HG03175 (cell line): ENCODE data around the gene PHAF1.

Experiments
- ATAC-seq: cut with Tn5 transposase; IDR thresholded peaks from one replicate; pipeline ENCODE4 v1.9.1; 2021; ENCODE audit warnings: mild to moderate bottlenecking, moderate library complexity; ENCODE audit not compliant: unreplicated experiment

PHAF1 gene

GRCh38 chr16:67162506-67163163, 52.9 kb downstream of the PHAF1 start:
- ATAC-seq: no peak

- ATAC-seq: no peak
Measured at GRCh38 chr16:67163164-67163998, 53.6 kb downstream of the PHAF1 start.

- ATAC-seq: no peak
Measured at GRCh38 chr16:67163999-67164558, 54.3 kb downstream of the PHAF1 start.

- no peak for ATAC-seq
Measured at GRCh38 chr16:67164599-67165061, 54.9 kb downstream of the PHAF1 start, which contains the start of gene HSF4. Gene HSF4, plus strand, starts transcription at chr16:67164745. Its CDS starts 67 bp downstream, at chr16:67164812.

GRCh38 chr16:67165121-67166078, 55.7 kb downstream of the PHAF1 start:
- no peak for ATAC-seq

- ATAC-seq: no peak
Measured at GRCh38 chr16:67166110-67166547, 56.4 kb downstream of the PHAF1 start.

- no peak for ATAC-seq
Measured at GRCh38 chr16:67166598-67167168, 56.9 kb downstream of the PHAF1 start.

- ATAC-seq: no peak
Measured at GRCh38 chr16:67167588-67167987, 57.8 kb downstream of the PHAF1 start.

- no peak for ATAC-seq
Measured at GRCh38 chr16:67169011-67169451, 59.3 kb downstream of the PHAF1 start.

- ATAC-seq: no peak
Measured at GRCh38 chr16:67169642-67170167, 60.0 kb downstream of the PHAF1 start.

- ATAC-seq: no peak
Measured at GRCh38 chr16:67170168-67170948, 60.6 kb downstream of the PHAF1 start, which contains the start of gene NOL3. Gene NOL3, plus strand, starts transcription at chr16:67170538.

GRCh38 chr16:67170949-67171649, 61.4 kb downstream of the PHAF1 start:
- ATAC-seq: no peak

- ATAC-seq: no peak
Measured at GRCh38 chr16:67173323-67173722, 63.6 kb downstream of the PHAF1 start.

- peak; percentile 54 for ATAC-seq
Measured at GRCh38 chr16:67173808-67174705, 64.3 kb downstream of the PHAF1 start.

- ATAC-seq: no peak
Measured at GRCh38 chr16:67174706-67175231, 65.0 kb downstream of the PHAF1 start.

- no peak for ATAC-seq
Measured at GRCh38 chr16:67176662-67177061, 66.9 kb downstream of the PHAF1 start.
